KMS-11 (cell line): Measurements from ENCODE around the gene TMEM52.

Experiments
- H2AFZ ChIP-seq: fragments of 200-600 bp; sonication (generic); 2 replicates; pipeline ENCODE4 v1.6.1; 2016; ENCODE audit warnings: antibody characterized with exemption, mixed run types, low read depth
- H3K27ac ChIP-seq: fragments of 200-600 bp; sonication (generic); 2 replicates; pipeline ENCODE4 v1.6.1; 2016; ENCODE audit warnings: mild to moderate bottlenecking, mixed run types
- H3K27me3 ChIP-seq: fragments of 200-600 bp; sonication (generic); 2 replicates; pipeline ENCODE4 v1.6.1; 2017; ENCODE audit warnings: mild to moderate bottlenecking, low read depth, mixed run types, moderate library complexity; ENCODE audit not compliant: insufficient read depth
- H3K36me3 ChIP-seq: fragments of 200-600 bp; sonication (generic); 2 replicates; pipeline ENCODE4 v1.6.1; 2017; ENCODE audit warnings: mild to moderate bottlenecking, mixed run types; ENCODE audit not compliant: insufficient read depth
- H3K4me1 ChIP-seq: fragments of 200-600 bp; sonication (generic); 2 replicates; pipeline ENCODE4 v1.6.1; 2016; ENCODE audit warnings: mild to moderate bottlenecking, low read depth, mixed run types; ENCODE audit not compliant: poor library complexity, severe bottlenecking
- H3K4me2 ChIP-seq: fragments of 200-600 bp; sonication (generic); 2 replicates; pipeline ENCODE4 v1.7.0; 2016; ENCODE audit warnings: mild to moderate bottlenecking, mixed run types
- H3K4me3 ChIP-seq: fragments of 200-600 bp; sonication (generic); IDR thresholded peaks from 2 replicates; pipeline ENCODE4 v1.6.1; 2017; ENCODE audit warnings: low read depth, low read length, mixed read lengths; ENCODE audit not compliant: insufficient read depth
- H3K79me2 ChIP-seq: fragments of 200-600 bp; sonication (generic); 2 replicates; pipeline ENCODE4 v1.6.1; 2016; ENCODE audit warnings: low read depth, mixed run types; ENCODE audit not compliant: insufficient read depth
- H3K9ac ChIP-seq: fragments of 200-600 bp; sonication (generic); 2 replicates; pipeline ENCODE4 v1.6.1; 2016; ENCODE audit warnings: mild to moderate bottlenecking, mixed run types
- H4K20me1 ChIP-seq: fragments of 200-600 bp; sonication (generic); 2 replicates; pipeline ENCODE4 v1.6.1; 2016; ENCODE audit warnings: mild to moderate bottlenecking, mixed run types; ENCODE audit not compliant: insufficient read depth
- TF ChIP-seq, protein P1 (sequence below): fragments of 200-600 bp; sonication (generic); conservative IDR thresholded peaks from 2 replicates; pipeline ENCODE4 v1.6.1; 2017; ENCODE audit warnings: low read depth, mild to moderate bottlenecking, antibody characterized with exemption, low read length, moderate library complexity, mixed read lengths

TMEM52 gene

DNA sequence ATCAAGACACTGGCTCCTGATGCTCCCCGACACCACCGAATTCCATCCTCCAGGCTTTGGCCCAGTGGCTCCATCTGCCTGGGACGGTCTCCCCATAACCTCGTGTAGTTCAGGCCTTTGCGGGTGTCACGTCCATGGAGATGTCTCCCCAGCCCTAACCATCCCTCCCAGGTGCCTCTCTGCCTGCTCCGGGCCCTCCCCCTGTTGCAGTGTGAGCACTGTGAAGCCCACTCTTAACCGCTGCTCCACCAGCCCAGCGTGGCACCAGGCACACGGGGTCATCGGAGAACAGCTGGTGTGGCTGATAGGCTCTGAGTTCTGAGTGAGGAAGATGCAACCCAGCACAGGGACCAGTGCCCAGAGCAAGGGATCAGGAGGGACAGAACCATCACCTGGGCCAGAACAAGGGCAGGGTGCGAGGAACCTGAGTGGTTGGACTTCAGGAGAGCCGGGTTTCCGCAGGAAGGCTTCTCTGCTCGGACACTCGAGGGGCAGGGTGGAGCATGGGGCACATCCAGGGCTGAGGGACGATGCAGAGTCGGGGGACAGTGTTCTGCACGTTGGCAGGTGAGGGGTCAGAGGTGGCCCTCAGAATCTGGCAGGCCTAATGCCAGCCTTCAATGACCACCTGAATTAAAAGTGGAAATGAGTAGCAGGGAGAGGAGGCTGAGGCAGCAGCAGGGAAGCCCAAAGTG, 25.6 kb downstream of the TMEM52 start:
- peaks cover 27% of the 10 kb centered on the region for H3K79me2 ChIP-seq
- no peaks in the 10 kb centered on the region for H3K36me3 ChIP-seq
- H2AFZ ChIP-seq, result no peak overlapping the region
- no peaks in the 10 kb centered on the region for H3K27me3 ChIP-seq
- no peak overlapping the region for H3K4me2 ChIP-seq
- no peak overlapping the region; the same call in 1 of the 2 replicates for H3K27ac ChIP-seq
- no peak overlapping the region for H3K9ac ChIP-seq
- peaks cover 74% of the 10 kb centered on the region for H3K4me1 ChIP-seq
- TF ChIP-seq, protein P1, sequence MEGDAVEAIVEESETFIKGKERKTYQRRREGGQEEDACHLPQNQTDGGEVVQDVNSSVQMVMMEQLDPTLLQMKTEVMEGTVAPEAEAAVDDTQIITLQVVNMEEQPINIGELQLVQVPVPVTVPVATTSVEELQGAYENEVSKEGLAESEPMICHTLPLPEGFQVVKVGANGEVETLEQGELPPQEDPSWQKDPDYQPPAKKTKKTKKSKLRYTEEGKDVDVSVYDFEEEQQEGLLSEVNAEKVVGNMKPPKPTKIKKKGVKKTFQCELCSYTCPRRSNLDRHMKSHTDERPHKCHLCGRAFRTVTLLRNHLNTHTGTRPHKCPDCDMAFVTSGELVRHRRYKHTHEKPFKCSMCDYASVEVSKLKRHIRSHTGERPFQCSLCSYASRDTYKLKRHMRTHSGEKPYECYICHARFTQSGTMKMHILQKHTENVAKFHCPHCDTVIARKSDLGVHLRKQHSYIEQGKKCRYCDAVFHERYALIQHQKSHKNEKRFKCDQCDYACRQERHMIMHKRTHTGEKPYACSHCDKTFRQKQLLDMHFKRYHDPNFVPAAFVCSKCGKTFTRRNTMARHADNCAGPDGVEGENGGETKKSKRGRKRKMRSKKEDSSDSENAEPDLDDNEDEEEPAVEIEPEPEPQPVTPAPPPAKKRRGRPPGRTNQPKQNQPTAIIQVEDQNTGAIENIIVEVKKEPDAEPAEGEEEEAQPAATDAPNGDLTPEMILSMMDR, result no peak
- peaks cover 11% of the 10 kb centered on the region for H4K20me1 ChIP-seq
- no peak overlapping the region for H3K4me3 ChIP-seq

DNA sequence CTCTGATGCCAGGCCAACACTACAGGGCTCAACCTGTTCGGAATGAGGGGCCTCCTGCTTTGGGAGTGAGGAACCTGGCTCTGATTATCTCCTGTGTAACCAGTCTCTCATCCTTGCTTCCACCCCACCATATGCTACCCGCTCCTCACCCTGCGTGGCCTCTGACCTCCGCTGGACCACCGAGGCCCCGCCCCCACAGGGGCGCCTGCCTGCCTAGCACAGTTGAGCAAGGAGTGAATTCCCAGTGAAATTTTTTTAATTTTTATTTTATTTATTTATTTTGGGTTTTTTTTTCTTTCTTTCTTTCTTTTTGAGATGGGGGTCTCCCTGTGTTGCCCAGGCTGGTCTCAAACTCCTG, 26.3 kb downstream of the TMEM52 start:
- Histone ChIP-seq H3K36me3 (no peaks in the 10 kb centered on the region), H3K4me2 (peak overlapping the region; percentile 88), H3K27me3 (no peaks in the 10 kb centered on the region), H2AFZ (no peak overlapping the region), H3K4me1 (peaks cover 74% of the 10 kb centered on the region), H3K79me2 (peaks cover 34% of the 10 kb centered on the region), H3K4me3 (no peak overlapping the region), H4K20me1 (peaks cover 18% of the 10 kb centered on the region), H3K9ac (peak overlapping the region; percentile 76; the same call in 1 of the 2 replicates), H3K27ac (peak overlapping the region; percentile 58; the same call in 1 of the 2 replicates)
- TF ChIP-seq, protein P1, result no peak

DNA sequence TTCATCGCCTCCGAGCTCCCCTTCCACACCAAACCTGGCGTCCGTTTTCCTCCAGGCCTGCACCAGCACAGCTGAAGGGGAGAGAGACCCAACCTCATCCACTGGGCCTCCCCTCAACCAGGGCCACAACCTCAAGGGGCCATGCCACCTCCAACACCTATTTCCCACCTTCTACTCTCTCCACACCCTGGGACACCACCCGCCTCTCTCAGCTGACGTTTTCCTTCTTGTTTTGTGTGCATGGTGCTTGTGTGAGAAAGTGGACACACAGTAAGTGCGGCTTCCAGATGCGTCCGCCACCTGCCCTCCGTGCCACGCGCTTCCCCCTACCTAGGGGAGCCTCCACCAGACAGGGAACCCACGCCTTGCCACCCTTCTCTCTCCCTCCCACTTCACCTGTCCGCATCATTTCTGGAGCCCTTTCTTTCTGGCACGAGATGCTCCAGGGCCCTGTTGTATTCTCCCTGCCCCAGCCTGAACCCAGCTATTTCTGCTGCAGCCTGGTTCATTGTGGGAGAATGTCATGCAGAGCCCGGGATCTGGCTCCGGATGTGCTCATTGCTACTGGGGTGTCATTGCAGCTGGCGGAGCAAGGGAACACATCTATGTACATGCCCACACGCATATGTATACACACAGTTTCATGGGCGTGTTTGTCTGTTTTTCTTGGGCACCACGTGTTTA, 26.9 kb downstream of the TMEM52 start:
- TF ChIP-seq, protein P1, result no peak
- Histone ChIP-seq H3K9ac (peak overlapping the region; percentile 76), H3K27me3 (no peaks in the 10 kb centered on the region), H3K4me3 (peak overlapping the region; percentile 20), H3K36me3 (no peaks in the 10 kb centered on the region), H4K20me1 (peaks cover 23% of the 10 kb centered on the region), H3K4me2 (peak overlapping the region; percentile 88), H3K79me2 (peaks cover 39% of the 10 kb centered on the region), H3K27ac (peak overlapping the region; percentile 58), H2AFZ (peak overlapping the region; percentile 47; the same call in 1 of the 2 replicates), H3K4me1 (peaks cover 74% of the 10 kb centered on the region)

DNA sequence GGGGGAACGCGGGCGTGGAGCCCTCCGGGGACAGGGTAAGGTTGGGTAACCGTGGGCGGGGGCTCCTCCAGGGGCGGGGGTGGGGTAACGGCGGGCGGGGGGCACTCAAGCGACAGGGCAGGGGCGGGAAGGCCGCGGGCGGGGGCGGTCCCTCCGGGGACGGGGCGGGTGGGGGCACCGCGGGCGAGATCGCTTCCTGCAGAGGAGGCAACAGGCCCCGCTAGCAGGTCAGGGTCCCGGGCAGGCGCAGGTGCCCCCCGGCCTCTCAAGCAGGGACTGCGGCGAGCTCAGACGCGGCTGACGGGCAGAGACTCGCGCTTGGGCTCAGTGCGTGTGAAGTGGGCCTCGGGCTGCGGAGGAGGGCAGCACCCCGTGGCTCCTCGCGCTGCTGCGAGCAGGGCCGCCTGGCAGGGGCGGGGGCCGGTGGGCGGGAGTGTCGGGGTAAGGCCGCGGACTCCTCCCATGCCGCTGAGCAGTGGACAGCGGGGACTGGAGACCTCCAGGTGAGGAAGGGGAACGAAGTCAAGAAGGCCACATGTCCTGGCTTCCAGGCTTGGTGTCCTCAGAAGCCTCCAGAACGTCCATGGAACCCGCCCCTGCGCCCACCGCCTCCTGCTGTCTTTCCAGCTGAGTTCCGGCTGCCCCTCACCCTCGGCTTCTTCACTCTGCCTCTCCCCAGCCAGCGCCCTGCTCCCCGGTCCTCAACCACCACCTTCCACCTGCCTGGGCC, 27.6 kb downstream of the TMEM52 start:
- H3K27ac ChIP-seq, result peak overlapping the region; percentile 58
- H3K4me3 ChIP-seq, result peak overlapping the region; percentile 20
- peak overlapping the region; percentile 88 for H3K4me2 ChIP-seq
- H3K4me1 ChIP-seq, result peaks cover 74% of the 10 kb centered on the region
- peaks cover 47% of the 10 kb centered on the region for H3K79me2 ChIP-seq
- TF ChIP-seq, protein P1, result no peak
- no peaks in the 10 kb centered on the region for H3K36me3 ChIP-seq
- H3K9ac ChIP-seq, result peak overlapping the region; percentile 92
- peak overlapping the region; percentile 47; the same call in 1 of the 2 replicates for H2AFZ ChIP-seq
- no peaks in the 10 kb centered on the region for H3K27me3 ChIP-seq
- H4K20me1 ChIP-seq, result peaks cover 30% of the 10 kb centered on the region
